PFSK-1 (cell line): ENCODE data around the gene ARL2.

Source experiments
- REST ChIP-seq, 2 experiments: IDR thresholded peaks; 2 replicates each; pipeline versions ENCODE4 v1.6.1 to v1.8.0; 2011 to 2012; ENCODE audit warnings: low read depth in 2 of 2, low read length in 2 of 2, control low read depth in 1 of 2, inconsistent platforms in 1 of 2, mild to moderate bottlenecking in 1 of 2, moderate library complexity in 1 of 2; ENCODE audit not compliant: insufficient read depth in 1 of 2
- SIN3A ChIP-seq: IDR thresholded peaks from 2 replicates; pipeline ENCODE4 v1.6.1; 2012; ENCODE audit warnings: mild to moderate bottlenecking, low read length, moderate library complexity, borderline replicate concordance; ENCODE audit not compliant: insufficient read depth
- TAF1 ChIP-seq: IDR thresholded peaks from 2 replicates; pipeline ENCODE4 v1.6.1; 2012; ENCODE audit warnings: low read length, control low read depth, borderline replicate concordance; ENCODE audit not compliant: insufficient read depth

DNA sequence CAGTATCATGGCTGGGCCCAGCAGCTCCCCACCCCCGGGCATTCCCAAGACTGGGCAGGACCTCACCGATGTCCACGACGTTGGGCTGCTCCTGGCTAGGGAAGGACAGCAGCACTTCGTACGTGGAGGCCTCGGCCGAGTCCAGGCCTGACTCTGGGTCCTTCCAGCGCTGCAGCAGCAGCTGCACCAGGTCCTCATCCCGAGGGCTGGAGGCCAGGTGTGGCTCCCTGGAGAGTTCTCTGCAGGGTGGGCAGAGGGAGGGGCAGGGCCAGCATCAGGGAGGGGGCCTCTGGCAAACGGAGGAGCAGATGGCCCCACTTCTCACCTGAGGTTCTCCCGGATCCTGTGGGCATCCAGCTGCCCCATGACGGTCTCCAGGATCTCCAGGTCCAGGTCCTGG lies 44.1 kb downstream of the ARL2 start:
- TF ChIP-seq SIN3A (no peak), REST (IDR thresholded peaks at IDR 0.05; ENCODE audit: insufficient read depth in 1 of 2, low read depth in 2 of 2, low read length in 2 of 2) (no peak), TAF1 (no peak)
